Inflammatory macrophage (primary cell): ENCODE results near the gene ZNF524.
"Not testable (repeated sequence)": the region's sequence is repeated elsewhere in the genome, so short reads cannot be mapped to it uniquely, and the experiment has no call there.

Experiments used
- DNase-seq, 2 donors: peaks; one replicate each; pipeline ENCODE4 v3.0.0-alpha.2; 2020 to 2022

ZNF524 gene

GRCh38 chr19:55581823-55582223 lies 18.3 kb upstream of the ZNF524 start:
- no peak for DNase-seq

DNA sequence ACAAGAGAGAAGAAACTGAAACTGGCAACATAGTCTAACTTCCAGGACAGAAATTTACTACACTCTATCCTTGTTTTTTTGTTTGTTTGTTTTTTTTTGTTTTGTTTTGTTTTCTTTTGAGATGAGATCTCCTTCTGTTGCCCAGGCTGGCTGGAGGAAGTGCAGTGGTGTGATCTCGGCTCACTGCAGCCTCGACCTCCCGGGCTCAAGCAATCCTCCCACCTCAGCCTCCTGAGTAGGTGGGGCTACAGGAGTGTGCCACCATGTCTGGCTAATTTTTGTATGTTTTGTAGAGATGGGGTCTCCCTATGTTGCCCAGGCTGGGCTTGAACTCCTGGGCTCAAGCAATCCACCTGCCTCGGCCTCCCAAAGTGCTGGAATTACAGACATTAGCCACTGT lies 17.8 kb upstream of the ZNF524 start:
- not testable (repeated sequence) for DNase-seq

DNA sequence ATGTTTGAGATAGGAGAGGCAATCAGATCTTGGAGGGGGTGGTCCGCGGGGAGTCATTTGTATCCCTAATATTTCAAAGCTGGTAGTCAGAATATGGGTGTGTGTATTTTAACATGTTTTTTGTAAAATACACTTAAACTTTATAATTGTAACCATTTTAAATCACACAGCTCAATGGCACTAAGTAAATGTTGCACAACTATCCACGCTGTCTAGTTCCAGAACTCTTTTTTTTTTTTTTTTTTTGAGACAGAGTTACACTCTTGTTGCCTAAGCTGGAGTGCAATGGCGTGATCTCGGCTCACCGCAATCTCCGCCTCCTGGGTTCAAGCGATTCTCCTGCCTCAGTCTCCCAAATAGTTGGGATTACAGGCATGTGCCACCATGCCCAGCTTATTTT lies 16.2 kb upstream of the ZNF524 start:
- DNase-seq: not testable (repeated sequence)

DNA sequence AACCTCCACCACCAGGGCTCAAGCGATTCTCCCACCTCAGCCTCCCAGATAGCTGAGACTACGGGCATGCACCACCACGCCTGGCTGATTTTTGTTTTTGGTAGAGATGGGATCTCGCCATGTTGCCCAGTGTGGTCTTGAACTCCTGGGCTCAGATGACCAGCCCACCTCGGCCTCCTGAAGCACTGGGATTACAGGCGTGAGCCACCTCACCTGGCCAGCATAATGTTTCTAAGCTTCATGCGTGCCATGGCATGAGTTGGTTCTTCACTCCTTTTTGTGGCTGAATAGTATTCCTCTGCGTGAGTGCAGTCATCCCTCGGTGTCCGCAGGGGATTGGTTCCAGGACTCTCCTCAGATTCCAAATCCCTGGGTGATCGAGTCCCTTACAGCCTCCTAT lies 15.2 kb upstream of the ZNF524 start:
- DNase-seq: no peak

- no peak for DNase-seq
These were observed 14.3 kb upstream of the ZNF524 start for GRCh38 chr19:55585658-55586339.

DNA sequence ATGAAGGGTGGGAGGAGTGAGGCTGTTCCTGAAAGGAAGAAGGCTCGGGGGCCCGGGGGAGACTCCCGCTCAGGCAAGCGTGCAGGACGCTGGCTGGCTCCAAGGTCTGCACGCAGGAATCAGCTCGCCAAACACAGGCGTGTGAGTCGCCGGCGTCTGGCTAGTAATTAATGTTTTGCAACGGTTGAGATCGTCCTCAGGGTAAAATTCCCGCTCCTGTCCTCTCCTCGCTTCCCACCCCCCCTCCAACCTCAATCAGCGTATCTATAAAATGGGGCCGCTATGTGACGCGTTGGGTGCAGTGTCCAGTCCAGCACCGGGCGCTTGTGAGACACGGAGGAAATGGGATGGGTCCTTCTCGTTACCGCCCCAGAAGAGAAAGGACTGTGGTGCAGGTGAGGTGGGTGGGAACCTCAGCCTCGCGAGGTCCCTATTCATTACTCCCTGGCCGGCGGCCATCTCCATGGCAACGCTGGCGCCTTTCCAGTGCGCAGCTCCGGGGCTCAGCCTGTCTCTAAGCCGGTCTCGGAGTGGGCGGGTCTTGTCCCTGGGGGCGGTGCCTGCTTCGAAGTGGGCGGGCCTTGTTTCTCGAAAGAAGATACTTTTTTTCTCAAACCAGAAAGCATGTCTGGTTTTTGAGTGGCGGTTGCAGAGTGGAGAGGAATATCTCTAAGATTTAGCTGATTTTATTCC lies 13.0 kb upstream of the ZNF524 start:
- DNase-seq: peak; percentile 91 to 94

- DNase-seq: no peak
These were observed 11.3 kb upstream of the ZNF524 start for GRCh38 chr19:55588738-55589137.

GRCh38 chr19:55590109-55590508 lies 10.0 kb upstream of the ZNF524 start:
- DNase-seq: no peak

- no peak for DNase-seq
These were observed 9.5 kb upstream of the ZNF524 start for GRCh38 chr19:55590617-55591016.

- DNase-seq: peak in 1 of 2 donors; percentile 8
These were observed 8.5 kb upstream of the ZNF524 start for GRCh38 chr19:55591555-55591954.

- no peak for DNase-seq
These were observed 7.5 kb upstream of the ZNF524 start for GRCh38 chr19:55592391-55593090.

GRCh38 chr19:55593096-55593772 lies 6.9 kb upstream of the ZNF524 start:
- no peak for DNase-seq

GRCh38 chr19:55594996-55595545 lies 5.0 kb upstream of the ZNF524 start:
- no peak for DNase-seq

- no peak for DNase-seq
These were observed 3.8 kb upstream of the ZNF524 start for GRCh38 chr19:55596304-55596703.

DNA sequence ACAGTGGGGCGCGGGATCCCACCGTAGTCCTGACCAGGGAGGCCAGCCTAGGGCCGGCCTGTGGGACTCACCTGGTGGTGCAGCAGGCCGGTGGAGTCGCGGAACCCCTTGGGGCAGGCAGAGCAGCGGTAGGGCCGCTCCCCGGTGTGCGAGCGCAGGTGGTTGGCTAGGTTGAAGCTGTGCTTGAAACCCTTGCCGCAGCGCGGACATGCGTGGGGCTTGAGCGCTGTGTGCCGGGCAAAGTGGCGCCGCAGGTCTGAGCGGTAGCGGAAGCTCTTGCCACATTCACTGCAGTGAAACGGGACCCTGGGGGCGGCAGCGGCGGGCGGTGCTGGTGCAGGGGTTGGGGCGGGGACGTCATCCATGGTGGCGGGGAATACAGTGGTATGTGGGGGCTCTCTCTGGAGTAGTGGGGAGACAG lies 2.6 kb upstream of the ZNF524 start:
- DNase-seq: no peak

GRCh38 chr19:55598034-55598433 lies 2.1 kb upstream of the ZNF524 start:
- no peak for DNase-seq

- DNase-seq: peak; percentile 95 to 98
These were observed 1.2 kb upstream of the ZNF524 start for GRCh38 chr19:55598719-55599467.

- DNase-seq: peak; percentile 97 to 99
These were observed 633 bp upstream of the ZNF524 start, which contains the start of gene FIZ1 for GRCh38 chr19:55599468-55599841. FIZ1 (minus strand) TSS chr19:55599517; CDS start chr19:55597865, 1,652 bp downstream.

DNA sequence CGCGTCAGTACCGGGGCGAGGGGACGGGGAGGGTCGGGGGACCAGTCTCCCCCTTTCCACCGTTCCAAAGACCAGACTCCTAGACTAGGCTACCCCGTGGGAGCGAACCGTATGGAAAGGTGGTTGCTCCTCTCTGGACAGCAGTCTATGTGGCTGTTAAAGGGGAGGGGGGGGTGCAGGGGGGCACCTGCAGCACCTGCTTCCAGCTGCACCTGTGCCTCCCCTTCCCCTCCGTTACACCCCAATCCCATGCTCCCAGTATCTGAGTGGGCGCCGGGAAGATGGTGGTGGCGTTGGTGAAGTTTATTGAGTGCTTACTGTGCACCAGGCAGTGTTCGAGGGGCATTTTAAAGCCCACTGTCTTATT lies 557 bp downstream of the ZNF524 start:
- no peak for DNase-seq

GRCh38 chr19:55601084-55601483 lies 996 bp downstream of the ZNF524 start:
- peak; percentile 44 to 62 for DNase-seq

DNA sequence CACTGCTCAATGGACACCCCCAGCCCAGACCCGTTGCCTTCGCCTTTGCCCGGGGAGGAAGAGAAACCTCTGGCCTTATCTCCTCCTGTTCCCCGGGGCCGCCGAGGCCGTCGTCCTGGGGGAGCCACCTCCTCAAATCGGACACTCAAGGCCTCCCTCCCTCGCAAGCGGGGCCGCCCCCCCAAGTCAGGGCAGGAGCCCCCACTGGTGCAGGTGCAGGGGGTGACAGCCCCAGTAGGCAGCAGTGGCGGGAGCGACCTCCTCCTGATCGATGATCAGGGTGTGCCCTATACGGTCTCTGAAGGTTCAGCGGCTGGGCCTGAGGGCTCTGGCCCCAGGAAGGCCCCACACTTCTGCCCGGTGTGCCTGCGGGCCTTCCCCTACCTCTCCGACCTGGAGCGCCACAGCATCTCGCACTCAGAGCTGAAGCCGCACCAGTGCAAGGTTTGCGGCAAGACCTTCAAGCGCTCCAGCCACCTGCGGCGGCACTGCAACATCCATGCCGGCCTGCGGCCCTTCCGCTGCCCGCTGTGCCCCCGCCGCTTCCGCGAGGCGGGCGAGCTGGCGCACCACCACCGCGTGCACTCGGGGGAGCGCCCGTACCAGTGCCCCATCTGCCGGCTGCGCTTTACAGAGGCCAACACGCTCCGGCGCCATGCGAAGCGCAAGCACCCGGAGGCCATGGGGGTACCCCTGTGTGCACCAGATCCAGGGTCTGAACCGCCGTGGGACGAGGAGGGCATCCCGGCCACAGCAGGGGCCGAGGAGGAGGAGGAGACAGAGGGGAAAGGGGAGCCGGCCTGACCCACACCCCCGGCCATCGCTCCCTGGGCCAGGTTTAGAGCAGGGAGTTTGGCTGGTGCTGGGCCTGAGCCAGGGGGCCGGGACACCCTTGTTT lies 2.3 kb downstream of the ZNF524 start:
- no peak for DNase-seq
